HepG2 (cell line): ENCODE results near the gene FLOT2. TPM values are rescaled to one million over a fixed set of nuclear protein-coding genes. Genes with fewer than 3 reads are reported as not detected.

ENCODE experiments used
- DBP ChIP-seq: sonication (generic); formaldehyde crosslinking; IDR thresholded peaks from 2 replicates; pipeline ENCODE4 v1.4.0; 2020; ENCODE audit warnings: missing genetic modification reagents; ENCODE audit errors: not compliant biosample characterization
- KLF11 ChIP-seq: IDR thresholded peaks from 2 replicates; pipeline ENCODE4 v1.6.1; 2016; ENCODE audit warnings: missing compliant biosample characterization
- PHF20 ChIP-seq: sonication (generic); formaldehyde crosslinking; IDR thresholded peaks from 2 replicates; pipeline ENCODE4 v1.5.0; 2020; ENCODE audit warnings: mild to moderate bottlenecking, missing genetic modification reagents
- ZBTB33 ChIP-seq: sonication (generic); formaldehyde crosslinking; IDR thresholded peaks from 2 replicates; pipeline ENCODE4 v1.4.0; 2020; ENCODE audit warnings: missing genetic modification reagents
- ZNF318 ChIP-seq: sonication (generic); formaldehyde crosslinking; IDR thresholded peaks from 2 replicates; pipeline ENCODE4 v1.4.0; 2020; ENCODE audit warnings: mild to moderate bottlenecking, missing genetic modification reagents
- polyA plus RNA-seq, 8 experiments: library from polyadenylated mRNA; depleted of rRNA in 3 of 8; stranded (reverse) in 7 of 8; unstranded in 1 of 8; fragments of >200 nt; fragmentation: Illumina TruSeq in 4 of 8; extraction: Trizol in 4 of 8; gene quantifications; 2 replicates each; pipeline versions ENCODE4 v1.2.1 to v1.2.3, GENCODE V29; 2011 to 2016; ENCODE audit warnings: low read depth in 4 of 8, missing spikeins in 1 of 8, mixed read lengths in 1 of 8; ENCODE audit not compliant: insufficient read depth in 1 of 8
- total RNA-seq, 5 experiments: library from RNA; depleted of rRNA; stranded (reverse); fragments of >200 nt; fragmentation: Illumina TruSeq; extraction: Trizol; gene quantifications; 2 replicates each; pipeline ENCODE4 v1.2.3, GENCODE V29; 2016; ENCODE audit warnings: low read depth in 1 of 5

FLOT2 gene
- total and polyA plus RNA-seq, 2 of the 13 experiments (the other 11 are each of a cell fraction or from before 2014, with no cell fraction given), result 54.3 to 54.5 TPM

- TF ChIP-seq ZNF318 (no peak), PHF20 (no peak), DBP (CRISPR knock-in tag) (no peak), KLF11 (no peak), ZBTB33 (no peak)
Measured at GRCh38 chr17:28867276-28867675, 30.3 kb downstream of the FLOT2 start (continued).
